Prostate gland (tissue), 2 donors: ENCODE data around the gene NET1.
"Not testable (repeated sequence)": the region's sequence is repeated elsewhere in the genome, so short reads cannot be mapped to it uniquely, and the experiment has no call there.

Experiments
- CTCF ChIP-seq, 4 experiments: fragments of 200-600 bp in 2 of 4; fragments of 450-650 bp in 2 of 4; sonication (generic) in 2 of 4; IDR thresholded peaks; 1 replicate in 3 of 4; 2 replicates in 1 of 4; pipeline ENCODE4 v1.5.1; 2016 to 2019; ENCODE audit warnings: antibody characterized with exemption in 4 of 4, mild to moderate bottlenecking in 2 of 4, moderate library complexity in 2 of 4
- POLR2A ChIP-seq: fragments of 450-650 bp; IDR thresholded peaks from one replicate; pipeline ENCODE4 v1.6.1; 2016; ENCODE audit warnings: antibody characterized with exemption, mild to moderate bottlenecking

GRCh38 chr10:5475974-5476807 is 63.8 kb downstream of the NET1 start:
- TF ChIP-seq CTCF (IDR thresholded peaks at IDR 0.05); POLR2A: not testable (repeated sequence)
